ENCODE data around the gene FAM53B. TPM values are rescaled to one million over a fixed set of nuclear protein-coding genes. Genes with fewer than 3 reads are reported as not detected.

Gene FAM53B
- total RNA-seq, 1 donor = 12.7 TPM

DNA sequence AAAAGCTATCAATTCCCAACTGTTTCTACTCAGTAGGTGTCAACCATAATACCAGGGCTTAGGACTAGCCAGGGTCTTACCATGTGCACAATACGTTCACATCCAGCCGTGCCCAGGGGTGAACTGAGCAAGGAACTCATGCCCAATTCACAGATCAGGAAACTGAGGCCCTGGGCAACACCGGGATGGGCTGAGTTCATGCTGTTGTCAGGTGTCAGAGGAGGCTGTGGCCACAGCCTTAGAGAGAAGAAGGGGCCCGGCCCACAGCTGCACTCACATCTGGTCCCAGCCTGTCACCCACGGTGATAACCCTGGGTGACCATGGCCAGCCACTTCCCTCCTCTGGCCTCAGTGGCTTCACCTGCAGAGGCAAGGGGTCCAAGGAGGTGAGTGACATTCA lies 92.0 kb downstream of the FAM53B start:
- H4K20me1 ChIP-seq (ENCODE audit: insufficient read depth, low read length) = peaks cover 13% of the 10 kb centered on the region
- peaks cover 13% of the 10 kb centered on the region for H3K4me1 ChIP-seq (ENCODE audit: insufficient read depth, low read length)
- no peaks in the 10 kb centered on the region for H3K79me2 ChIP-seq (ENCODE audit: insufficient read depth, low read length)
- no peak overlapping the region for H3K4me2 ChIP-seq (ENCODE audit: insufficient read depth, low read length)
- H3K27me3 ChIP-seq (ENCODE audit: insufficient read depth, low read length) = no peaks in the 10 kb centered on the region
- no peak overlapping the region for H2AFZ ChIP-seq (ENCODE audit: low read length)
- H3K36me3 ChIP-seq (ENCODE audit: insufficient read depth, low read length) = no peaks in the 10 kb centered on the region
- no peak overlapping the region for H3K4me3 ChIP-seq (ENCODE audit: insufficient read depth, low read length)
- H3K9me3 ChIP-seq (ENCODE audit: low read depth, low read length) = no peaks in the 10 kb centered on the region
- TF ChIP-seq, protein P1, sequence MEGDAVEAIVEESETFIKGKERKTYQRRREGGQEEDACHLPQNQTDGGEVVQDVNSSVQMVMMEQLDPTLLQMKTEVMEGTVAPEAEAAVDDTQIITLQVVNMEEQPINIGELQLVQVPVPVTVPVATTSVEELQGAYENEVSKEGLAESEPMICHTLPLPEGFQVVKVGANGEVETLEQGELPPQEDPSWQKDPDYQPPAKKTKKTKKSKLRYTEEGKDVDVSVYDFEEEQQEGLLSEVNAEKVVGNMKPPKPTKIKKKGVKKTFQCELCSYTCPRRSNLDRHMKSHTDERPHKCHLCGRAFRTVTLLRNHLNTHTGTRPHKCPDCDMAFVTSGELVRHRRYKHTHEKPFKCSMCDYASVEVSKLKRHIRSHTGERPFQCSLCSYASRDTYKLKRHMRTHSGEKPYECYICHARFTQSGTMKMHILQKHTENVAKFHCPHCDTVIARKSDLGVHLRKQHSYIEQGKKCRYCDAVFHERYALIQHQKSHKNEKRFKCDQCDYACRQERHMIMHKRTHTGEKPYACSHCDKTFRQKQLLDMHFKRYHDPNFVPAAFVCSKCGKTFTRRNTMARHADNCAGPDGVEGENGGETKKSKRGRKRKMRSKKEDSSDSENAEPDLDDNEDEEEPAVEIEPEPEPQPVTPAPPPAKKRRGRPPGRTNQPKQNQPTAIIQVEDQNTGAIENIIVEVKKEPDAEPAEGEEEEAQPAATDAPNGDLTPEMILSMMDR (IDR thresholded peaks at IDR 0.05; ENCODE audit: extremely low read depth, low read depth, low read length) = no peak
- H3K27ac ChIP-seq (ENCODE audit: low read depth, low read length) = no peak overlapping the region
- no peak for DNase-seq (ENCODE audit: insufficient read length, low spot score, missing footprints)

DNA sequence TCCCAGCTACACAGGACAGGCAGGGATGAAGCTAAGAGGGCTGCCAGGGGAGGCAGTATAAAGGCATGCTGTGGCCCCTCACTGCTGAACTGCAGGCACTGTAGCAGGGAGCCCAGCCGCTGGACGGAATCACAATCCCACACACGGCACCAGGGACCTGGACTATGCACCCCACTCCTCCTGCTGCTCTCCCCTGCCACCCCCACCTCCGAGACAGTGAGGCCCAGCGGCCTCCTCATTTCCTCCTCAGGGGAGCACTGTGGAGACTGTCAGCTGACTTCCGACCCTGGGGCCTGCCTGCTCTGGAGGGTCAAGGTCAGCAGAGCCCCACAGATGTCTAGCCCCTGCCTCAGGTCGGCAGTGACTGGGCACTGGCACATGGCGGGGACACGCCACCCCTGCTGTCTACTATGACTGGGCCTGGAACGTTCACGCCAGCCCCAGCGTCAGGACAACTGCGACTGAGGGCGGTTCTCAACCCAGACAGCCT lies 92.7 kb downstream of the FAM53B start:
- H3K27ac ChIP-seq (ENCODE audit: low read depth, low read length) = no peak overlapping the region
- H3K4me1 ChIP-seq (ENCODE audit: insufficient read depth, low read length) = peaks cover 21% of the 10 kb centered on the region
- no peak overlapping the region for H3K4me3 ChIP-seq (ENCODE audit: insufficient read depth, low read length)
- no peaks in the 10 kb centered on the region for H3K36me3 ChIP-seq (ENCODE audit: insufficient read depth, low read length)
- no peaks in the 10 kb centered on the region for H3K27me3 ChIP-seq (ENCODE audit: insufficient read depth, low read length)
- no peak overlapping the region for H3K4me2 ChIP-seq (ENCODE audit: insufficient read depth, low read length)
- TF ChIP-seq, protein P1 (IDR thresholded peaks at IDR 0.05; ENCODE audit: extremely low read depth, low read depth, low read length) = no peak
- no peaks in the 10 kb centered on the region for H3K9me3 ChIP-seq (ENCODE audit: low read depth, low read length)
- no peaks in the 10 kb centered on the region for H3K79me2 ChIP-seq (ENCODE audit: insufficient read depth, low read length)
- no peak for DNase-seq (ENCODE audit: insufficient read length, low spot score, missing footprints)
- peaks cover 13% of the 10 kb centered on the region for H4K20me1 ChIP-seq (ENCODE audit: insufficient read depth, low read length)
- no peak overlapping the region for H2AFZ ChIP-seq (ENCODE audit: low read length)

DNA sequence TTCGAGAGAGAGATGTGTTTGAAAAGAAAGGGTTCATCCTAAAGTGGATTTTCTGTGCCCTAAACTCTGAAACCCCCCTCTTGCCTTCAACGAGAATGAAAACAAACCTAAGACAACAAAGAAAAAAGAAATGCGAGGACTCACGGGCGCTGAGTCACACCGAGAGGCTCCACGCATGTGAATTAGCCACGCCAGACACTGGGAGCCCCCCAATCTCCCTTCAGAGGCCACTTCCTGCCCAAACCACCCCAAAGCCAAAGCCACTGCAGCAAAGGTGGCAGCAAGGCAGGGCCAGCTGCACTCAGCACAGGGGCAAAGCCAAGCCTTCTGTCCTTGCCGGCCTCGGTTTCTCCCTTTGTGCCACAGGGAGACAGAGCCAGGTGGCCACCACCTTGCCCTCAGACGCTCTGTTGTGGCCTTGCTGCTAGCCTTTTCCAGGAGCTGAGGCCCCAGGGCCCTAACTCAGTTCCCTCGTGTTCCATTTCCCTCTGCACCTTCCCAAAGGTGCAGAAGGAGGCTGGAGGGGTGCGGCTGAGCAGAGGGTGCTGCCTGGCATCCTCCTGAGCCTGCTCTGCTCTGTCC lies 93.3 kb downstream of the FAM53B start:
- TF ChIP-seq, protein P1 (IDR thresholded peaks at IDR 0.05; ENCODE audit: extremely low read depth, low read depth, low read length) = no peak
- Histone ChIP-seq H3K36me3 (ENCODE audit: insufficient read depth, low read length) (no peaks in the 10 kb centered on the region), H2AFZ (ENCODE audit: low read length) (no peak overlapping the region), H3K9me3 (ENCODE audit: low read depth, low read length) (no peaks in the 10 kb centered on the region), H3K27me3 (ENCODE audit: insufficient read depth, low read length) (no peaks in the 10 kb centered on the region), H3K4me2 (ENCODE audit: insufficient read depth, low read length) (no peak overlapping the region), H4K20me1 (ENCODE audit: insufficient read depth, low read length) (peaks cover 9% of the 10 kb centered on the region), H3K27ac (ENCODE audit: low read depth, low read length) (no peak overlapping the region), H3K79me2 (ENCODE audit: insufficient read depth, low read length) (no peaks in the 10 kb centered on the region), H3K4me3 (ENCODE audit: insufficient read depth, low read length) (no peak overlapping the region), H3K4me1 (ENCODE audit: insufficient read depth, low read length) (peaks cover 23% of the 10 kb centered on the region)
- DNase-seq (ENCODE audit: insufficient read length, low spot score, missing footprints) = no peak

DNA sequence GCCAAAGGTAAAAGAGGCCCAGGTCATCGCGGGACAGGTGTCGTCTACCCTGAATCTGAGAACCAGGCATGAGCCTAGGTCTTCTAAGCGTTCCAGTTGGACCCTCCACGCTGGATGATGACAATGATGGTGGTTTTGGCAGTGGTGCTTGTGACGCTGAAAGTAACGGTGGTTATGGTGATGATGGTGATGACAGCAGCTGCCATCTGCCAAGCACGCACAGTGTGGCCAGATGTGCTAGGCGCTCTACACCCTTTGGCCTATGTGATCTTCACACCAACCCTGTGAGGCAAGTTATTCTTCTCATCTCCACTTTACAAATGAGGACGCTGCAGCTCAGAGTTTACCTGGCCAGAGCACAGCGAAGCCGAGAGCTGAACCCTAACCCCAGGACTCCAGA lies 93.9 kb downstream of the FAM53B start:
- H3K4me3 ChIP-seq (ENCODE audit: insufficient read depth, low read length) = no peak overlapping the region
- H3K4me2 ChIP-seq (ENCODE audit: insufficient read depth, low read length) = no peak overlapping the region
- DNase-seq (ENCODE audit: insufficient read length, low spot score, missing footprints) = no peak
- no peaks in the 10 kb centered on the region for H3K27me3 ChIP-seq (ENCODE audit: insufficient read depth, low read length)
- peaks cover 5% of the 10 kb centered on the region for H4K20me1 ChIP-seq (ENCODE audit: insufficient read depth, low read length)
- TF ChIP-seq, protein P1 (IDR thresholded peaks at IDR 0.05; ENCODE audit: extremely low read depth, low read depth, low read length) = no peak
- peaks cover 23% of the 10 kb centered on the region for H3K4me1 ChIP-seq (ENCODE audit: insufficient read depth, low read length)
- H2AFZ ChIP-seq (ENCODE audit: low read length) = no peak overlapping the region
- H3K9me3 ChIP-seq (ENCODE audit: low read depth, low read length) = no peaks in the 10 kb centered on the region
- H3K27ac ChIP-seq (ENCODE audit: low read depth, low read length) = no peak overlapping the region
- no peaks in the 10 kb centered on the region for H3K79me2 ChIP-seq (ENCODE audit: insufficient read depth, low read length)
- no peaks in the 10 kb centered on the region for H3K36me3 ChIP-seq (ENCODE audit: insufficient read depth, low read length)
